ENCODE measurements around the gene EFNA3. TPM values are rescaled to one million over a fixed set of nuclear protein-coding genes. Genes with fewer than 3 reads are reported as not detected.

Gene EFNA3
- total and polyA plus RNA-seq, 2 donors (not counting 1 experiment from before 2014, with no cell fraction given) = 0.30 to 0.33 TPM

- no peak overlapping the region for H2AFZ ChIP-seq (ENCODE audit: low read length)
- no peaks in the 10 kb centered on the region for H3K79me2 ChIP-seq (ENCODE audit: control insufficient read depth, insufficient read depth, low read length)
- no peaks in the 10 kb centered on the region for H4K20me1 ChIP-seq (ENCODE audit: control insufficient read depth, extremely low read depth, insufficient read depth, low read length)
- H3K9ac ChIP-seq (ENCODE audit: insufficient read depth, low read length) = no peak overlapping the region
- no peak overlapping the region for H3K4me3 ChIP-seq (replicated peaks in 1 of 4; ENCODE audit: control extremely low read depth in 1 of 4, insufficient read depth in 1 of 4, low read depth in 3 of 4, low read length in 4 of 4)
- peaks cover 7% of the 10 kb centered on the region for H3K36me3 ChIP-seq (ENCODE audit: control insufficient read depth, insufficient read depth, low read length)
- no peaks in the 10 kb centered on the region for H3K9me3 ChIP-seq (ENCODE audit: control insufficient read depth, insufficient read depth, low read depth, low read length)
- TF ChIP-seq, protein P1, sequence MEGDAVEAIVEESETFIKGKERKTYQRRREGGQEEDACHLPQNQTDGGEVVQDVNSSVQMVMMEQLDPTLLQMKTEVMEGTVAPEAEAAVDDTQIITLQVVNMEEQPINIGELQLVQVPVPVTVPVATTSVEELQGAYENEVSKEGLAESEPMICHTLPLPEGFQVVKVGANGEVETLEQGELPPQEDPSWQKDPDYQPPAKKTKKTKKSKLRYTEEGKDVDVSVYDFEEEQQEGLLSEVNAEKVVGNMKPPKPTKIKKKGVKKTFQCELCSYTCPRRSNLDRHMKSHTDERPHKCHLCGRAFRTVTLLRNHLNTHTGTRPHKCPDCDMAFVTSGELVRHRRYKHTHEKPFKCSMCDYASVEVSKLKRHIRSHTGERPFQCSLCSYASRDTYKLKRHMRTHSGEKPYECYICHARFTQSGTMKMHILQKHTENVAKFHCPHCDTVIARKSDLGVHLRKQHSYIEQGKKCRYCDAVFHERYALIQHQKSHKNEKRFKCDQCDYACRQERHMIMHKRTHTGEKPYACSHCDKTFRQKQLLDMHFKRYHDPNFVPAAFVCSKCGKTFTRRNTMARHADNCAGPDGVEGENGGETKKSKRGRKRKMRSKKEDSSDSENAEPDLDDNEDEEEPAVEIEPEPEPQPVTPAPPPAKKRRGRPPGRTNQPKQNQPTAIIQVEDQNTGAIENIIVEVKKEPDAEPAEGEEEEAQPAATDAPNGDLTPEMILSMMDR (conservative IDR thresholded peaks at IDR 0.05 in 1 of 2, IDR thresholded peaks at IDR 0.05 in 1 of 2; ENCODE audit: low read depth in 1 of 2, low read length in 2 of 2) = peak; percentile 98 to 99
- TF ChIP-seq EZH2 (IDR thresholded peaks at IDR 0.05; ENCODE audit: low read length, missing control alignments) = no peak
- peak; percentile 62 to 73 for DNase-seq (ENCODE audit: low read depth in 2 of 2)
- no peak overlapping the region for H3K4me2 ChIP-seq (ENCODE audit: extremely low read depth, insufficient read depth, low read length)
- peaks cover 10% of the 10 kb centered on the region for H3K4me1 ChIP-seq (ENCODE audit: control insufficient read depth, extremely low read depth, insufficient read depth, low read length)
- H3K27me3 ChIP-seq (ENCODE audit: control insufficient read depth, insufficient read depth, low read length) = no peaks in the 10 kb centered on the region
- H3K27ac ChIP-seq (ENCODE audit: insufficient read depth, low read length) = no peak overlapping the region
Observed at GRCh38 chr1:155061381-155062150, 17.1 kb upstream of the EFNA3 start.

DNA sequence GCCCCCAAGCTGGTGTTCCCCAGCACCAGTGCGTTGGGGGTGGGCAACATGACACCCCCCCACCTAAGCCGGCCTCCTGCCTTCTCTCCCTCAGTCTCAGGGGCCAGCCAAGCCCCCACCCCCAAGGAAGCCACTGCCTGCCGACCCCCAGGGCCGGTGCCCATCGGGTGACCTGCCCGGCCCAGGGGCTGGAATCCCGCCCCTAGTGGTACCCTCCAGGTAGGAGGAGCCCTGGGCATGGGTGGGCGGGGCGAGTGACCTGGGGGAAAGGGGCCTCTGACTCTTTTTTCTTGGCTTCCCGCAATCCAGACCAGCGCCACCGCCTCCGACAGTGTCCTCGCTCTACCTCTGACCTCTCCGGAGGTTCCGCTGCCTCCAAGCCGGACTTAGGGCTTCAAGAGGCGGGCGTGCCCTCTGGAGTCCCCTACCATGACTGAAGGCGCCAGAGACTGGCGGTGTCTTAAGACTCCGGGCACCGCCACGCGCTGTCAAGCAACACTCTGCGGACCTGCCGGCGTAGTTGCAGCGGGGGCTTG, 16.4 kb upstream of the EFNA3 start:
- Histone ChIP-seq H3K27ac (ENCODE audit: insufficient read depth, low read length) (no peak overlapping the region), H3K9ac (ENCODE audit: insufficient read depth, low read length) (no peak overlapping the region), H3K9me3 (ENCODE audit: control insufficient read depth, insufficient read depth, low read depth, low read length) (no peaks in the 10 kb centered on the region), H3K4me2 (ENCODE audit: extremely low read depth, insufficient read depth, low read length) (no peak overlapping the region), H3K27me3 (ENCODE audit: control insufficient read depth, insufficient read depth, low read length) (no peaks in the 10 kb centered on the region), H3K79me2 (ENCODE audit: control insufficient read depth, insufficient read depth, low read length) (no peaks in the 10 kb centered on the region), H3K36me3 (ENCODE audit: control insufficient read depth, insufficient read depth, low read length) (peaks cover 7% of the 10 kb centered on the region), H2AFZ (ENCODE audit: low read length) (no peak overlapping the region), H3K4me1 (ENCODE audit: control insufficient read depth, extremely low read depth, insufficient read depth, low read length) (peaks cover 10% of the 10 kb centered on the region), H4K20me1 (ENCODE audit: control insufficient read depth, extremely low read depth, insufficient read depth, low read length) (no peaks in the 10 kb centered on the region), H3K4me3 (replicated peaks in 1 of 4; ENCODE audit: control extremely low read depth in 1 of 4, insufficient read depth in 1 of 4, low read depth in 3 of 4, low read length in 4 of 4) (no peak overlapping the region)
- TF ChIP-seq, protein P1 (conservative IDR thresholded peaks at IDR 0.05 in 1 of 2, IDR thresholded peaks at IDR 0.05 in 1 of 2; ENCODE audit: low read depth in 1 of 2, low read length in 2 of 2) = no peak
- DNase-seq (ENCODE audit: low read depth in 2 of 2) = no peak

DNA sequence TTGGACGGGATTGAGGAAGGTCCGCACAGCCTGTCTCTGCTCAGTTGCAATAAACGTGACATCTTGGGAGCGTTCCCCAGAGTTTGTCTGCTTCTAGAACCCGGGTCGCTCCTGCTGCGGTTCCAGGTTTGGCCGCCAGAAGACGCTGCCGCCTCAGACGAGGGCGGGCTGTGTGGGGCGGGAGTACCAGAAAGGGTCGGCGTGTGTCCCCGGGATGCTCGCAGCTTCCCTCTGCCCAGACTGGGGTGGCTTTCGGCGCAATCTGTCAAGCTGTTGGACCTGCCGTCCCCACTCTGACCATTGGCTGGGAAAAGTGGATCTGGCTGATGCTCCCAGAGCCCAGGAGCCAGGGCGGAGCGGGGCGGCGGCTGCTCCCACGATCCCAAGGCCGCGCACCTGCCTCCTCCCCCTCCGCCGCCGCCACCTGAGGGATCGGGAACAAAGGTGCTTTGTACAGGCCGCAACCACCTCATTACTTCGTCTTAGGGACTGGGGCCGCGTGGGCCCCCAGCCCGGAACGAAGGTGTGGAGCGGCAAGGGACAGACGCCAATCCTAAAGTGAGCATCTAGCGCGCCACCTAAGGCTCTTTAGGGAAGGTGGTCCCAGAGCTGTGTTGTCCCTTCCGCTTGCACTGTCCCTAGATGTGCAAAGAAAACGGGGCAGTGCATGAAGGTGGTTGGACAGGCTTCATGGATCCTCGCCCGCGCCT, 15.8 kb upstream of the EFNA3 start:
- Histone ChIP-seq H3K79me2 (ENCODE audit: control insufficient read depth, insufficient read depth, low read length) (no peaks in the 10 kb centered on the region), H3K9me3 (ENCODE audit: control insufficient read depth, insufficient read depth, low read depth, low read length) (no peaks in the 10 kb centered on the region), H2AFZ (ENCODE audit: low read length) (no peak overlapping the region), H3K9ac (ENCODE audit: insufficient read depth, low read length) (no peak overlapping the region), H3K4me2 (ENCODE audit: extremely low read depth, insufficient read depth, low read length) (peak overlapping the region; percentile 88), H3K27me3 (ENCODE audit: control insufficient read depth, insufficient read depth, low read length) (no peaks in the 10 kb centered on the region), H3K27ac (ENCODE audit: insufficient read depth, low read length) (no peak overlapping the region), H4K20me1 (ENCODE audit: control insufficient read depth, extremely low read depth, insufficient read depth, low read length) (no peaks in the 10 kb centered on the region), H3K4me1 (ENCODE audit: control insufficient read depth, extremely low read depth, insufficient read depth, low read length) (peaks cover 10% of the 10 kb centered on the region), H3K36me3 (ENCODE audit: control insufficient read depth, insufficient read depth, low read length) (peaks cover 6% of the 10 kb centered on the region), H3K4me3 (replicated peaks in 1 of 4; ENCODE audit: control extremely low read depth in 1 of 4, insufficient read depth in 1 of 4, low read depth in 3 of 4, low read length in 4 of 4) (peak overlapping the region; percentile 64 to 92 (median 87))
- DNase-seq (ENCODE audit: low read depth in 2 of 2) = peak; percentile 25 to 44
- TF ChIP-seq, protein P1 (conservative IDR thresholded peaks at IDR 0.05 in 1 of 2, IDR thresholded peaks at IDR 0.05 in 1 of 2; ENCODE audit: low read depth in 1 of 2, low read length in 2 of 2) = peak; percentile 57 to 84
- no peak for TF ChIP-seq EZH2 (IDR thresholded peaks at IDR 0.05; ENCODE audit: low read length, missing control alignments)
